Stimulated activated CD4-positive, alpha-beta T cell treated with anti-CD3 and anti-CD28 coated beads, TNF-alpha, amount 100 ng/mL, for 1 hour (primary cell): ENCODE data around the gene CEP20.
"Not testable (repeated sequence)": the region's sequence is repeated elsewhere in the genome, so short reads cannot be mapped to it uniquely, and the experiment has no call there.

Experiments
- DNase-seq, 3 donors: peaks; one replicate each; pipeline ENCODE4 v3.0.0-alpha.2; 2020; ENCODE audit warnings: low read depth in 3 of 3, low spot score in 1 of 3

Gene CEP20

DNA sequence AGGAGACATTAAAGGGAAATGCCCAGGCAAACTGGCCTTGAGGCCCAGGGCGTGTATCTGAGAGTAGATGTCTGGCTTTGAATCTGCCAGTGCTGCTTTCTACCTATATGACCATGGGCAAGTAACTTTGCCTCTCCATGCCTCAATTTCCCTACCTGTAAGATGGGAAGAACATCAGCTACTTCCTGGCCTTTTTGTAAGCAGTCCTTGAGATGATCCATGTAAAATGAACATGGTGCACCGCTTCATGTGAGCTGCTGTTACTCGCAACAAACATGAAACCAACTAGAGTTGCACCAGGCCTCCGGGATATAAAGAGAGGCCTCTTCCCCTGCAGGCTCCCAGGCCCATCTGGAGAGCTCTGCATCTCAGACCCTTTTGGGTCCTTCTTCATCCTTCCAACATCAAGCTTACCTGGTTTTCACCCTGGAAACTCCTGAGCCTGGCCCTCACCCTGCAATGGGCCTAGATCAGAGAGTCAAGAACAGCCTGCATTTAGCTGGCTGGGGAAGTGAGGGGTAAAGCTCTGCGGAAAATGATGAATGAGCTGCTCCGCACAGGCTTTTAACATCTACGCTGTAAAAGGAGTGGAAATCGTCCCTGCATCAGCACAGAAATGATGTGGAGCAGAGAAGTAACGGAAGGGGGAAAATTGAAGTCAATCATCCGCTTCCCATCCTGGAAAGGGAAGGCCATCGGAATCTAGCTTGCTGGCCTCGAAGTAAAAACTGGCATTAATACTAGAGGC, 29.3 kb downstream of the CEP20 start:
- DNase-seq: no peak

DNA sequence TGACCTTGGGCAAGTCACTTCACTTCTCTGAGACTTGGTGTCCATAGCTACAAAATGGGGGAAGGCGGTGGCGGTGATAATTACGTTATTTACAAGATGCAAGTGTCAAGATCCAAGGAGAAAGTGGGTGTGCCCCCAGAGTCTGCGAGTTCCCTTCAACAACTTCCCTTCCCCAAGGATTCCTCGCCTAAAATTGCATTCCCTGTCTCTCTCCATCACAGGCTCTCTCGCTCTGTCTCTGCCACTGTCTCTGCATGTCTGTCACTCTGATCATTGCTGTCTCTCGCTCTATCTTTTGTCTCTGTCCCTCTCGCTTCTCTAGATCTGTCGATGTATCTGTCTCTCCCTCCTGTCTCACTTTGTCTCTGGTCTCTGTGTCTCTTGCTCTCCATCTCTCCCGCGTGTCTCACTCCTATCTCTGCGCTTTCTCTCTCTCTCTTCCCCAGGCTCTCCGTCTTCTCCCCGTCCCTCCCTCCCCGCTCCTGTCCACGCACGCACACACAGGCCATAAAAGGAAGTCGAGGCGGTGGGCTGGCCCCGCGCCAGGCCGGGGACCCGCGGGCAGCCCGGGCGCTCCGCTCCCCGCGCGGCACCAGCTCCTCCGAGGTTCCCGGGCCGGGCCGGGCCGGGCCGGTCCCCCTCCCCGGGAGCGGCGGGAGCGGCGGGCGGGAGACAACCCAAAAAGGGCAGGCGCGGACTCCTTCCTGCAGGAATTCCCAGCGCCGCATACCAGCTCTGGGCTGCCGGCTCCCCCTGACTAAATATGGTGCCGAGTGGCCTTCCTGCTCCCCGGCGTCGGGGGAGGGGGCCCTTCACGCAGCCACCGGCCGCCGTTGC, 30.5 kb downstream of the CEP20 start:
- DNase-seq: no peak

DNA sequence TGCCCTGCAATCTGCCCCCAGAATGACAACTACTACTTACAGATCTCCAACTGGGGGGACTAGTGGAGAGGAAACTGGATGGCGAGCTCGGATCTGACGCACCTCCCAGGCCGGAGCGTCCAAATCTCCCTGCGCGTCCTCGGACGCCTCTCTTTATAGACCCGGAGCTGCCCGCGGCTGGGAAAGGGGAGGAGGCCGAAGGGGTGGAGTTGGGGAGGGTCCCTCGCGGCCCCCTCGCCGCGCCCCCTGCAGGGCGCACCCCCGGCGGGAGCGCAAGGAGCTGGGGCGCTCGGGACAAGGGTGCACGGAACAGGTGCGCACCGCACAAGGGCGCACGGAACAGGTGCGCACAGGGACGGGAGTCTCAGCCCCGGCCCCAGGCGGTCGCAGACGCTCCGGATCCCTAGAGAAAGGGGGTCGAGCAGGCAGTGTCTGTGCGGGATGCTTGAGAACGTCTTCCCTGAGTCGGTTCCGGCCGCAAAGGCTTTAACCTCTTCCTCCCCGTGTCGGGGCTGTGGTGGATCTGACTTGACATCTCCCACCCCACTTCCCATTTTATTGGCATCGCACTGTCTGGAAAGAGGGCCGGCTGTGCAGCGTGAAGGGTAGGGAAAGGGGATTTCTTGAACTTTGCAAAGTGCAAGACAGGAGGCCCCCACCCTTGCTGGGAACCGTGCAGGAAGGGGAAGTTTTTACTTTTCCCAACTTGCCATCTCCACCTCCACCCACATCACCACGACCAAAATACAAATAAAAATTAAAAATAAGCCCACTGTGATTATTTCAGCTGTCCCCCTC, 31.3 kb downstream of the CEP20 start, which contains the start of gene MYH11:
TSS of gene MYH11 (minus strand) at position 128 of the 798 bp plus-strand sequence. CDS start 18,776 bp downstream, outside the sequence.
- DNase-seq: no peak

DNA sequence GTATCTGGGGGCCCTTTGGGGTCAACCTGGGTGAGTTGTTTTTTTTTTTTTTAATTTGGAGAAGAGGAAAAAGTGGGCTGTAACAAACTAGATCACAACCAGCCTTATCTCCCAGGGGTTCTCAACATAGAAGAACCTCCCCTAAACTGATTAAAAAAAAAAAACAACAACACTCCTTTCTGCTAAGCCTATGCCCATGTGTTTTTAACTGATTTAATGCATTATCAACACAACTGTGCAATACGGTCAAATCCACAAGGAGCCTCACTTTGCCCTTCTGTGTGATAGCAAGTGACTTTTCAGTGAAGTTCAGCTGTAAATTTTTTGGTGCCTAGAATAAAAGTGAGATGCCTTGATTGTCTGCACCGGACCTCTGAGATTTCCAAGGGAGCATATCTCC, 32.2 kb downstream of the CEP20 start:
- no peak for DNase-seq

DNA sequence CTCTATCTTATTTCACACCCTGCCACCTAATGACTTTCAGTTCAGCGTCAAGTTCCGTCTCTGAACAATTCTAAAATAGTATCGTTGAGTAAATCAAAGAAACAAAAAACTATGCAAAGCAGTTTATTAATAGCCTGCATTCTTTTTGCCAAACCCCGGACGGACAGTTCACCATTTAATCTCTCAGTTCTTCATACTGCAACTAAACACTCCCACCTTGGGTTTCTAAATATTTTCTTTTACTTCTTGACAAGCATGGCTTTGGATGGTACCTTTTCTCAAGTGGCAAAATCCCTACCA, 32.7 kb downstream of the CEP20 start:
- DNase-seq: no peak

DNA sequence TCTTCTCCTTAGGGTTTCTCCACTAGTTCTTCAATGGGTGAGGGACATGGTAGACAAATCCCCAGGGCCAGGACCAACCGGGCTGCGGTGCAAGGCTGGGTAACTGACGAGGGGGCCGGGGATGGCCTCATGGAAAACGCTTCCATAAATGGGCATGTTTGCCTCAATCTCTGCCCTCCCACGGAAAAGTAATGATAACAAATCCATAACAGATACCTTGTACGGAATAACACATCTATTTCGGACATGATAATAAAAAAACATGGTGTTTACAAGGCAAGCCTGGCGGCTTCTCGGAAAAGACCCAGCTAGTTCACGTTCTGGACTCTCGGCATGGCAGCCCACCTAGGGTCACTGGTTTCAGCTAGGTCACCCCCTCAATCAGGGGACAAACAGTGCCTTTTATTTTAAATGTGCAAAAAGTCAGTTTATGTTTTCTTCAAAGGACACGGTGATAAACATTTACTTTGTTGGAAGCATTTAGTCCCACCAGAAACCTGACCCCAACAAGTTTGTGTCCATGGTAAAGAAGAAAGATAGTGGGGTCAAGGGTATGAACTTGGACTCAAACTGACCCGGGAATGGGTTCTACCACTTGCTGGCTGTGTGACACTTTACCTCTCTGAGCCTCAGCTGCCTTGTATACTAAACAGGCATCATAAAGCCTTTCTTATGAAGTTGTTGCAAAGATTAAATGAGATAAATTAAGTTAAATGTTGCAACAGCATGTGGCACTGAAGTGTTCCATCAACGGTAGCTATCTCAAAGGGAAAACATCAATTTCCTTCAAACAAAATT, 33.3 kb downstream of the CEP20 start:
- no peak for DNase-seq

DNA sequence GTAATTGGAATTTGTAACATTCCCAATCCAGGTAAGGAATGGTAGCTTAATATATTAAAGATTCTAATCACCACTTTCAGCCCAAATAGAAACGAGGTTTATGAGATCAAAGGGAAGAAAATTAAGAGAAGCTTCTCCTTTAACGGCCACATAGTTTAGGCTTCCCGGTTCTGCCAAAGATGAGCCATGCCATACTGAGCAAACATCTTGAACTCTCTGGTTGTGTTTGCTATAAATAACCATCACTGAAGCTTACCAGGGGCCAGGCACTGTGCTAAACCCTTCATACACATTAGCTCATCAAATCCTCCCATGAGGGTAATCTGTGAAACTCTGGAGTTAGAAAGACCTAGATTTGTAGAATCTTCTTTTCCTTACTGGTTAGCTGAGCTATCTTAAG, 34.3 kb downstream of the CEP20 start:
- no peak for DNase-seq

DNA sequence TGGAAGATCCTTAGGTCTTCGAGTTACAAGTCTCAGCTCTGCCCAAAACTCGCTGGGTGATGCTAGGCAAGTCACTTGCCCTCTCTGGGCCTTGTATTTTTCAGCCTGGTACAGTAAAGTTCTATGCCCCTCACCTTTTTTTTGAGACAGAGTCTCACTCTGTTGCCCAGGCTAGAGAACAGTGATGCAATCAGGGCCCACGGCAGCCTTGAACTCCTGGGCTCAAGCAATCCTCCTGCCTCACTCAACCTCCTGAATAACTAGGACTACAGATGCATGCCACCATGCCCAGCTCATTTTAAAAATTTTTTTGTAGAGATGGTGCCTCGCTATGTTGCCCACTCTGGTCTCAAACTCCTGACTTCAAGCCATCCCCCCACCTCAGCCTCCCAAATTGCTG, 35.4 kb downstream of the CEP20 start:
- no peak for DNase-seq

DNA sequence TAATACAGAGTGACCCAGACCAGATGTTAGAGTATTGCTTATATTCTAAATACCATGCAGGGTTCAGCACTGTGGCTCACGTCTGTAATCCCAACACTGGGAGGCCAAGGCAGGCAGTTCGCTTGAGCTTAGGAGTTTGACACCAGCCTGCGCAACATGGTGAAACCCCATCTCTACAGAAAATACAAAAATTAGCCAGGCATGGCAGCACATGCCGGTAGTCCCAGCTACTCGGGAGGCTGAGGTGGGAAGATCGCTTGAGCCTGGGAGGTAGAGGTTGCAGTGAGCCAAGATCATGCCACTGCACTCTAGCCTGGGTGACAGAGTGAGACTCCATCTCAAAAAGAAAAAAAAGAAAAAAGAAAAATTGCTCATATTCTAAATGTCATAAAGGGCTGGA, 37.8 kb downstream of the CEP20 start:
- DNase-seq: not testable (repeated sequence)

DNA sequence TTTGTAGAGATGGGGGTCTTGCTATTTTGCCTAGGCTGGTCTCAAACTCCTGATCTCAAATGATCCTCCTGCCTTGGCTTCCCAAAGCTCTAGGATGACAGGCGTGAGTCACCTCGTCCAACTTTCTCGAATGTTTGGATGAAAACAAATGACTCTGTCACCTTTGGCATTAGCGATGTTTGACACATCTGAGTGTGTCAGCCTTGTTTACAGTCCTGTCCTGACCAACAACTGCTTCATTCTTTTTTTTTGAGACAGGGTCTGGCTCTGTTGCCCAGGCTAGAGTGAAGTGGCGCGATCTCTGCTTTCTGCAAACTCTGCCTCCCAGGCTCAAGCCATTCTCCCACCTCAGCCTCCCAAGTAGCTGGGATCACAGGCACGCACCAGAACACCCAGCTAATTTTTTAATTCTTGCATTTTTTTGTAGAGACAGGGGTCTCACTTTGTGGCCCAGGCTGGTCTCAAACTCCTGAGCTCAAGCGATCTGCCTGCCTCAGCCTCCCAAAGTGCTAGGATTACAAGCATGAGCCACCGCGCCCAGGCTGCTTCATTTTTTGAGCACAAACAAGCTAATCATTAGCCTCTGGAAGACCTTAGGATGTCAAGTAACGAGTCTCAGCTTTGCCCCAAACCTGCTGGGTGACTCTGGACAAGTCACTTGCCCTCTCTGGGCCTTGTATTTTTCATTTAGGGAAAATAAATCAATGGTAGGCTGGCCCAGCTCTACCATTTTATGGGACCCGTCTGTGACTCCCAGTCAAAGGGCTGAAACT, 39.0 kb downstream of the CEP20 start:
- no peak for DNase-seq

DNA sequence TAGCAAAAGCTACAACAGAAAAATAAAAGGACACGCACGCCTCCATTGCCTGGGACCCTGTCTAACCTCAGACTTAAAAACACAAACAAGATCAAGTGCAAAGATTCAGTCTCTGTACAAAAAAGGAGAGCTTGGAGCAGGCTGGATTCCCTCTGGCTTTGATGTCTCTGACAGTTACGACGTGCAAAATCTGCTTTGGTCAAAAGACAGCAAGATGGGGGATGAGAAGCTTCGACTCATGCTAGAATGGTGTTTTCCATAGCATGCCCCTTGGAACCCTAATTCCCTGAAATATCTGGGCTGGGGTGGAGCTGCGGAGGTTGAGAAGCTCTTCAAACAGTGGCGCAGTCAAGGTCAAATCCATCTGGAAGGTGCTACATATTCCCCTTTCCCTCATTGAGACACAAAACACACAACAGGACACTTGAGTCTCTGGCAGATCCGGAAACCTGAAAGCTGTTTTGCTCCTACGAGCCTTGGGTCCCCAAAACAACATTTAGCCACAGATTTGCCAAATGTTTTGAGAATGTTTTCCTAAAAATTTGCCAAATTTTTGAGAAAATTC, 40.7 kb downstream of the CEP20 start:
- DNase-seq: no peak

DNA sequence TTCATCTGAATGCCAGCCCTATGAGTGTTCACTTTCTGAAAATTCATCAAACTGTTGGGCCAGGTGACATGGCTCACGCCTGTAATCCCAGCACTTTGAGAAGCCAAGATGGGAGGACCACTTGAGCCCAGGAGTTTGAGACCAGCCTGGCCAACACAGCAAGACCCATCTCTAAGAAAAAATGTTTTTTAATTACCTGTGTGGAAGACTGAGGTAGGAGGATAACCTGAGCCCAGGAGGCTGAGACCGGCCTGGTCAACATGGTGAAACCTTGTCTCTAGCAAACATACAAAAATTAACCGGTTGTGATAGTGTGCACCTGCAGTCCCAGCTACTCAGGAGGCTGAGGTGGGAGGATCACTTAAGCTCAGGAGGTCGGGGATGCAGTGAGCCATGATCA, 41.9 kb downstream of the CEP20 start:
- no peak for DNase-seq

DNA sequence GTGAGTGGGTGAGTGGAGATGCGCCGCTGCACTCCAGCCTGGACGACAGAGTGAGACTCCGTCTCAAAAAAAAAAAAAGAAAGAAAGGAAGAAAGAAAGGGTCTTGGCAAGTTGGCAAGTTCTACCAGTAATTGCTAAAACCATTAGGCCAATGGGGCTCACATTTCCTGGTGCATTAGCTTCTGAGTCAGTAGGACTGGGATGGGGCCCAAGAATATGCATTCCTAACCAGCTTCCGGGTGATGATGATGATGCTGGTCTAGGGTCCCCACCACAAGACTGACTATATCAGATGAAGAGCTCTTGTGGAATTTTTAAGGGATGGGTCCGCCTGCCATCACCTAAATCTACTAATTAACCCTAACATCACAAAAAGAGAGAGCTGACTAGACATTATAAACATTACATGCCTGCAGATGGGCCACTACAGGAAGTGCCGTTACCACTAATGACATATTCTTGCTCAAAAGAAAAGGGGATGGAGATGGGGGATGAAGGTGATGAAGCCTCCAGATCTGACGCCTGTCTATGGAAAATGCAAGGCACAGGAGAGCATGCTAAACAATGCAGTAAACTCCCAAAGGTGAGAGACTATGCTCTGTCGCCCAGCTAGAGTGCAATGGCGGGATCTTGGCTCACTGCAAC, 44.6 kb downstream of the CEP20 start:
- DNase-seq: no peak

DNA sequence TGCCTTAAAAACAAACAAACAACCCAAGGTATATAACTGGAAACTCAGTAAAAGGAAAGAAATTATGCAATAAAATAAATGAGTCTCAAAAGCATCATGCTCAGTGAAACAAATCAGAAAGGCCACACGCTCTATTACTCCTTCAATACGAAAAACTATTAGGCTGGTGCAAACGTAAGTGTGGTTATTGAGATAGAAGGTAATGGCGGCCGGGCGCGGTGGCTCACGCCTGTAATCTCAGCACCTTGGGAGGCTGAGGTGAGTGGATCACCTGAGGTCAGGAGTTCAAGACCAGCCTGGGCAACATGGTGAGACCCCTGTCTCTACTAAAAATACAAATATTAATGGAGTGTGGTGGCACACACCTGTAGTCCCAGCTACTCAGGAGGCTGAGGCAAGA, 49.2 kb downstream of the CEP20 start:
- DNase-seq: not testable (repeated sequence)

DNA sequence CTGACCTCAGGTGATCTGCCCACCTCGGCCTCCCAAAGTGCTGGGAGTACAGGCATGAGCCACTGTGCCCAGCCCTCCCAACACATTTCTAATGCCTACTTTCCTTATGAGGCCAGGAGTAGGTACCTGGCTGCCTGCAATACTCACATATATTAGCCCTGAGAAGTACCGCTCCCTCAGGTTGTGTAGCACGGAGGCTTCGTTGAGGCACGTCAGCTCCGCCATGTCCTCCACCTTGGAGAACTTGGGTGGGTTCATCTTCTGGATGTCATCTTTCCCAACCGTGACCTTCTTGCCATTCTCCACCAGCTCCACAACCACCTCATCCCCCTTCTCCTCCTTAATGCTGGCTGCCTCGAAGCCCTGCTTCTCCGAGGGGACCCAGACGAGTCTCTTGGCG, 50.6 kb downstream of the CEP20 start:
- no peak for DNase-seq

DNA sequence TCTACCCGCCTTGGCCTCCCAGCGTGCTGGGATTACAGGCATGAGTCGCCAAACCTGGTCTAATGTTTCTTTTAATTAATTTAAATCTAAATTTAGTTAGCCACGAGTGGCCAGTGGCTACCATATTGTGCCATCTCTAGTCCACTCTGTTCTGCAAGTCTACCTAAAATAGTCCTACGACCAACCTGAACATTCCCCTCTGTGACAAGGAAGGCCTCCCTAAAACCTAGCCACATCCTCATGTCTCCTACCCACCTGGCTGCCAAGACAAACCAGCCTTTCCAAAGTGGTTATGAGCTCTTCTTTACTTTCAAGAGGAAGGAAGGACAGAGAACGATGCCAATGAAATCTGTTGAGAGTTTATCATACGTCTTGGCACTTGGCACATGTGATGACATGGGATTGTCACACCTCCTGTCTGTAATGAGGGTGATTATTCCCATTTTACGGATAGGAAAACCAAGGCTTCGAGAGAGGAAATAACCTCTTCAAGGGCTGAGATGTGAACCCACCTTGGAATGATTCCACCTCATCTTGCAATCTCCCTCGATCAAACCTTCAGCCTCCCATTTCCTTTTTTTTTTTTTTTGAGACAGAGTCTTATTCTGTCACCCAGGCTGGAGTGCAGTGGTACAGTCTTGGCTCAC, 51.3 kb downstream of the CEP20 start:
- DNase-seq: no peak

DNA sequence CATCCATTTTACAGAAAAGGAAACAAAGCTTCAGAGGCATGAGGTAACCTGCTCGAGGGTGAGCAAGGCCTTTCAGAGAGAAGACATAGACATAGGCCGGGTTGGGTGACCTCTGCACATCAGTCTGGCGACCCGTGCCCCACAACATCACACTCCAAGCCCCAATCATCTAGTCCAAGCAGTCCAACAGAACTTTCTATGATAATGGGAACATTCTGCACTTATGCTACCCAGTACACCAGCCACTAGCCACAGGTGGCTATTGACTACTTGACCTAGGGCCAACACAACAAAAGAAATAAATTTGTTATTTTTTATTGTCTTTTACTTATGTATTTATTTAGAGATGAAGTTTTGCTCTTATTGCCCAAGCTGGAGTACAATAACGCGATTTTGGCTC, 52.3 kb downstream of the CEP20 start:
- no peak for DNase-seq

DNA sequence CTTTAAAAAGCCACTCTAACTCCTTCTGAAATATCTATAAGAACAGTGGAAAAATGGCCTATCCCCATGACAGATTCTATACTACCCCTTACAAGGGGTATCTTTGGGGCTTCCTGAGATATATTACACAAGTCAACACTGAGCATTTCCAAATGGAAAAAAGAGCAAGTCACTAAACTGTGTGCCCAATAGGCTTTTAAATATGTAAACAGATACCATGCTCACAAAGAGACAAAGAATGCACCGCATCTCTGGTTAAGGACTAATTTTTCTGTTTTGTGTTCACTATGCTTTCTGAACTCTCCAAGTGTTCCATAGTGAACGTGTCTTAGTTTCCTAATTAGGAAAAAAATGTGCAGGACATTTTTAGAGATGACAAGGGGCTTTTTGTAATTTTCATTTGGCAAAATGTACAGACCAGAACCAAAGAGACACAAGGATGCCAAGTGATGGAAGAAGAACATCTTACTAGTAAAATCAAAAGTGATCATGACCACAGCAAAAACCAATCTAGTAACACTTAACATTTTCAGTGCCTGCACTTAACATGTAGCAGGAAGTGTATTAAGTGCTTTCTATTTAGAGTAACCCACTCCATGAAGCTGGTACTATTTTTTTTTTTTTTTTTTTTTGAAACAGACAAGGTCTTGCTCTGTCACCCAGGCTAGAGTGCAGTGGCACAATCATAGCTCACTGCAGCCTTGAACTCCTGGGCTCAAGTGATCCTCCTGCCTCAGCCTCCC, 53.1 kb downstream of the CEP20 start:
- DNase-seq: no peak
